IMR-90 (cell line): ENCODE measurements around the gene CCDC134. TPM values are rescaled to one million over a fixed set of nuclear protein-coding genes. Genes with fewer than 3 reads are reported as not detected.

Source experiments
- ATAC-seq: fragments of 200-7000 bp; cut with Tn5 transposase; 2 replicates; pipeline ENCODE4 v1.9.1; 2020; ENCODE audit warnings: low read depth, mild to moderate bottlenecking, moderate library complexity
- BruUV-seq: library from RNA; stranded (reverse); fragments of 400-500 nt; replicated peaks from 2 replicates; lab custom pipeline; 2021; lab: Mats Ljungman, UMichigan
- CTCF ChIA-PET: fragments of 300-600 bp; formaldehyde crosslinking; extraction: SDS; loops from one replicate; lab custom pipeline; 2021; ENCODE audit warnings: antibody characterized with exemption; lab: Yijun Ruan, JAX
- POLR2A ChIA-PET: fragments of 300-600 bp; sonication (Branson Sonifier 250); formaldehyde crosslinking; loops from one replicate; lab custom pipeline; 2022; ENCODE audit warnings: antibody characterized with exemption; ENCODE audit not compliant: unreplicated experiment; lab: Charles Lee
- DNase-seq: peaks from one replicate; pipeline ENCODE4 v3.0.0; 2013
- H2AFZ ChIP-seq: replicated peaks from 2 replicates; pipeline ENCODE3; 2013; ENCODE audit warnings: low read length, mild to moderate bottlenecking; ENCODE audit not compliant: poor library complexity
- H2AK5ac ChIP-seq: 2 replicates; pipeline ENCODE4 v1.6.1; 2013; ENCODE audit warnings: low read depth, low read length, inconsistent platforms
- H2AK9ac ChIP-seq: replicated peaks from 2 replicates; pipeline ENCODE3; 2013; ENCODE audit warnings: mild to moderate bottlenecking, low read depth, low read length, moderate library complexity; ENCODE audit not compliant: poor library complexity
- H2BK120ac ChIP-seq: 2 replicates; pipeline ENCODE4 v1.6.1; 2013; ENCODE audit warnings: low read depth, low read length, inconsistent platforms
- H2BK15ac ChIP-seq: 3 replicates; pipeline ENCODE4 v1.6.1; 2013; ENCODE audit warnings: low read depth, low read length, inconsistent platforms
- H2BK20ac ChIP-seq: 2 replicates; pipeline ENCODE4 v1.6.1; 2013; ENCODE audit warnings: low read depth, mild to moderate bottlenecking, inconsistent platforms, low read length, moderate library complexity
- H2BK5ac ChIP-seq: 2 replicates; pipeline ENCODE4 v1.6.1; 2013; ENCODE audit warnings: mild to moderate bottlenecking, low read depth, low read length, inconsistent platforms; ENCODE audit not compliant: poor library complexity, severe bottlenecking
- H3K14ac ChIP-seq: replicated peaks from 2 replicates; pipeline ENCODE4 v1.6.1; 2013; ENCODE audit warnings: low read depth, low read length, inconsistent platforms
- H3K18ac ChIP-seq: 2 replicates; pipeline ENCODE4 v1.6.1; 2013; ENCODE audit warnings: low read depth, low read length, control low read depth
- H3K23ac ChIP-seq: 2 replicates; pipeline ENCODE4 v1.6.1; 2013; ENCODE audit warnings: low read depth, low read length, inconsistent platforms
- H3K27ac ChIP-seq: 2 replicates; pipeline ENCODE4 v1.5.1; 2013; ENCODE audit warnings: mild to moderate bottlenecking, control low read depth, low read length; ENCODE audit not compliant: insufficient read depth
- H3K27me3 ChIP-seq: 2 replicates; pipeline ENCODE4 v1.6.1; 2013; ENCODE audit warnings: low read length; ENCODE audit not compliant: control insufficient read depth, insufficient read depth
- H3K36me3 ChIP-seq: 2 replicates; pipeline ENCODE4 v1.6.1; 2013; ENCODE audit warnings: low read length, mixed read lengths; ENCODE audit not compliant: control insufficient read depth, insufficient read depth
- H3K4ac ChIP-seq: 2 replicates; pipeline ENCODE4 v1.6.1; 2013; ENCODE audit warnings: low read depth, low read length, inconsistent platforms
- H3K4me1 ChIP-seq: 2 replicates; pipeline ENCODE4 v1.6.1; 2013; ENCODE audit warnings: low read length, mixed read lengths; ENCODE audit not compliant: control insufficient read depth, insufficient read depth
- H3K4me2 ChIP-seq: 2 replicates; pipeline ENCODE4 v1.6.1; 2013; ENCODE audit warnings: low read depth, mild to moderate bottlenecking, control low read depth, low read length, moderate library complexity
- H3K4me3 ChIP-seq: 2 replicates; pipeline ENCODE4 v1.5.1; 2013; ENCODE audit warnings: low read depth, mild to moderate bottlenecking, control low read depth, low read length, moderate library complexity; ENCODE audit not compliant: insufficient read depth
- H3K56ac ChIP-seq: 2 replicates; pipeline ENCODE4 v1.6.1; 2013; ENCODE audit warnings: low read length, inconsistent platforms; ENCODE audit not compliant: insufficient read depth; ENCODE audit errors: extremely low read depth
- H3K79me1 ChIP-seq, 2 experiments: 2 replicates each; pipeline ENCODE4 v1.6.1; 2013; ENCODE audit warnings: low read length in 2 of 2, inconsistent platforms in 1 of 2, low read depth in 1 of 2
- H3K9ac ChIP-seq: 2 replicates; pipeline ENCODE4 v1.6.1; 2013; ENCODE audit warnings: low read depth, low read length, control low read depth
- H3K9me1 ChIP-seq: 2 replicates; pipeline ENCODE4 v1.6.1; 2013; ENCODE audit warnings: low read length, inconsistent platforms; ENCODE audit not compliant: insufficient read depth
- H3K9me3 ChIP-seq: 2 replicates; pipeline ENCODE4 v1.6.1; 2013; ENCODE audit warnings: low read length; ENCODE audit not compliant: control insufficient read depth, insufficient read depth
- H4K20me1 ChIP-seq: 2 replicates; pipeline ENCODE4 v1.6.1; 2013; ENCODE audit warnings: low read length, inconsistent platforms; ENCODE audit not compliant: insufficient read depth
- H4K5ac ChIP-seq: 2 replicates; pipeline ENCODE4 v1.6.1; 2013; ENCODE audit warnings: mild to moderate bottlenecking, low read depth, low read length, control low read depth
- H4K8ac ChIP-seq, 2 experiments: 2 replicates each; pipeline ENCODE4 v1.6.1; 2013; ENCODE audit warnings: low read depth in 2 of 2, low read length in 2 of 2, control low read depth in 1 of 2, inconsistent platforms in 1 of 2
- H4K91ac ChIP-seq: 2 replicates; pipeline ENCODE4 v1.6.1; 2013; ENCODE audit warnings: low read depth, low read length, inconsistent platforms; ENCODE audit not compliant: insufficient read depth
- BHLHE40 ChIP-seq: fragments of 150-350 bp; IDR thresholded peaks from 2 replicates; pipeline ENCODE4 v1.6.1; 2016; ENCODE audit warnings: mild to moderate bottlenecking, low read depth, low read length
- CEBPB ChIP-seq: IDR thresholded peaks from 2 replicates; pipeline ENCODE4 v1.6.1; 2012; ENCODE audit warnings: low read depth, low read length, improper control_type of control experiment
- CHD1 ChIP-seq: IDR thresholded peaks from 2 replicates; pipeline ENCODE4 v1.6.1; 2012; ENCODE audit warnings: low read depth, low read length, improper control_type of control experiment
- ELK1 ChIP-seq: fragments of 150-350 bp; IDR thresholded peaks from 2 replicates; pipeline ENCODE4 v1.6.1; 2016; ENCODE audit warnings: low read depth, mild to moderate bottlenecking, low read length, moderate library complexity, borderline replicate concordance
- FOS ChIP-seq: fragments of 150-350 bp; IDR thresholded peaks from 2 replicates; pipeline ENCODE4 v1.6.1; 2016; ENCODE audit warnings: low read depth, low read length
- MAFK ChIP-seq: IDR thresholded peaks from 2 replicates; pipeline ENCODE4 v1.6.1; 2012; ENCODE audit warnings: low read depth, low read length, improper control_type of control experiment
- MAZ ChIP-seq: IDR thresholded peaks from 2 replicates; pipeline ENCODE4 v1.6.1; 2012; ENCODE audit warnings: low read depth, mild to moderate bottlenecking, low read length, improper control_type of control experiment, moderate library complexity, borderline replicate concordance
- MXI1 ChIP-seq: IDR thresholded peaks from 2 replicates; pipeline ENCODE4 v1.6.1; 2012; ENCODE audit warnings: low read depth, mild to moderate bottlenecking, low read length, moderate library complexity, borderline replicate concordance
- NFE2L2 ChIP-seq: fragments of 150-350 bp; IDR thresholded peaks from 2 replicates; pipeline ENCODE4 v1.6.1; 2016; ENCODE audit warnings: low read depth, mild to moderate bottlenecking, low read length
- POLR2A ChIP-seq: IDR thresholded peaks from 2 replicates; pipeline ENCODE4 v1.6.1; 2012; ENCODE audit warnings: mild to moderate bottlenecking, low read depth, low read length
- RAD21 ChIP-seq: IDR thresholded peaks from 2 replicates; pipeline ENCODE4 v1.6.1; 2012; ENCODE audit warnings: low read length, improper control_type of control experiment
- RCOR1 ChIP-seq: IDR thresholded peaks from 2 replicates; pipeline ENCODE4 v1.6.1; 2012; ENCODE audit warnings: mild to moderate bottlenecking, low read length, improper control_type of control experiment; ENCODE audit not compliant: insufficient replicate concordance
- RFX5 ChIP-seq: IDR thresholded peaks from 2 replicates; pipeline ENCODE4 v1.8.0; 2012; ENCODE audit warnings: low read depth, mild to moderate bottlenecking, low read length, moderate library complexity
- SMC3 ChIP-seq: fragments of 150-350 bp; IDR thresholded peaks from 2 replicates; pipeline ENCODE4 v1.6.1; 2016; ENCODE audit warnings: low read depth, mild to moderate bottlenecking, antibody characterized with exemption, low read length, moderate library complexity
- USF2 ChIP-seq: fragments of 150-350 bp; IDR thresholded peaks from 2 replicates; pipeline ENCODE4 v1.6.1; 2017; ENCODE audit warnings: mild to moderate bottlenecking, antibody characterized with exemption, low read length, low read depth
- WGBS, 2 experiments: methylation state at CpG; one replicate each; pipeline versions ENCODE4 v1.1.5 to v1.1.7; 2013; ENCODE audit warnings: missing lambda C conversion rate in 2 of 2; ENCODE audit not compliant: insufficient read length in 1 of 2; ENCODE audit errors: extremely low coverage in 2 of 2; 5-methylcytosine and 5-hydroxymethylcytosine counted together
- dilution Hi-C: fragments of 300-500 bp; cut with HindIII; formaldehyde crosslinking; loops from one replicate; pipeline ENCODE4 v1.14.3; 2018; ENCODE audit warnings: low sequenced_read_pairs; ENCODE audit not compliant: unreplicated experiment
- in situ Hi-C: fragments of 300-500 bp; cut with MboI; formaldehyde crosslinking; loops from 3 replicates; pipeline ENCODE4 v1.14.3; 2019; ENCODE audit warnings: low sequenced_read_pairs, inconsistent platforms, mixed read lengths
- intact Hi-C: fragments of 100-400 bp; cut with micrococcal nuclease; formaldehyde crosslinking; loops from 2 replicates; pipeline ENCODE4 v1.10.0; 2022
- polyA plus RNA-seq, 3 experiments: library from polyadenylated mRNA; depleted of rRNA; stranded (reverse); fragments of >200 nt; gene quantifications; 2 replicates each; pipeline ENCODE4 v1.2.3, GENCODE V29; 2012; ENCODE audit warnings: low replicate concordance in 1 of 3
- total RNA-seq: library from RNA; depleted of rRNA; stranded (reverse); fragments of >200 nt; gene quantifications from 2 replicates; pipeline ENCODE4 v1.2.3, GENCODE V29; 2012
- TF ChIP-seq, protein P1 (sequence below): conservative IDR thresholded peaks from 2 replicates; pipeline ENCODE4 v1.5.1; 2012; ENCODE audit warnings: mild to moderate bottlenecking, low read depth, low read length, improper control_type of control experiment

The CCDC134 gene
- total and polyA plus RNA-seq, 2 of the 4 experiments (the other 2 are of a cell fraction): 5.1 to 7.0 TPM

GRCh38 chr22:41815716-41816115, 15.2 kb downstream of the CCDC134 start:
- BruUV-seq: no TSS peak
- Histone ChIP-seq H3K14ac (no peak overlapping the region), H3K4me1 (no peaks in the 10 kb centered on the region), H2BK5ac (no peak overlapping the region), H3K56ac (no peak overlapping the region), H3K79me1 (no peaks in the 10 kb centered on the region), H2BK120ac (no peak overlapping the region), H3K18ac (no peak overlapping the region), H4K20me1 (no peaks in the 10 kb centered on the region), H3K9me3 (no peaks in the 10 kb centered on the region), H4K5ac (no peak overlapping the region), H3K27ac (no peak overlapping the region), H2BK15ac (no peak overlapping the region), H3K4me2 (no peak overlapping the region), H4K91ac (no peak overlapping the region), H2BK20ac (no peak overlapping the region), H3K36me3 (0 out of 2 replicates have a peak, but pooled peaks cover 4% of the 10 kb centered on the region), H3K9ac (no peak overlapping the region), H2AK9ac (no peak overlapping the region), H2AFZ (no peak overlapping the region), H2AK5ac (no peak overlapping the region), H3K23ac (no peak overlapping the region), H3K27me3 (no peaks in the 10 kb centered on the region), H3K4ac (no peak overlapping the region), H4K8ac (no peak overlapping the region), H3K9me1 (peaks cover 9% of the 10 kb centered on the region), H3K4me3 (no peak overlapping the region)
- no CpG with 5 or more reads among the region's 3 CpGs for whole genome bisulfite sequencing, 2 experiments
- POLR2A ChIA-PET: no interaction called here
- no peak for ATAC-seq
- intact Hi-C loops: no loop called here
- dilution Hi-C loops: no loop called here
- DNase-seq: no peak
- in situ Hi-C loops: no loop called here
- CTCF ChIA-PET: no interaction called here
- TF ChIP-seq USF2 (no peak), POLR2A (no peak), RCOR1 (no peak), MAFK (no peak), FOS (no peak), CHD1 (no peak), MXI1 (no peak), CEBPB (no peak), NFE2L2 (no peak), SMC3 (no peak), ELK1 (no peak), BHLHE40 (no peak), RFX5 (no peak), MAZ (no peak), RAD21 (no peak)
- TF ChIP-seq, protein P1, sequence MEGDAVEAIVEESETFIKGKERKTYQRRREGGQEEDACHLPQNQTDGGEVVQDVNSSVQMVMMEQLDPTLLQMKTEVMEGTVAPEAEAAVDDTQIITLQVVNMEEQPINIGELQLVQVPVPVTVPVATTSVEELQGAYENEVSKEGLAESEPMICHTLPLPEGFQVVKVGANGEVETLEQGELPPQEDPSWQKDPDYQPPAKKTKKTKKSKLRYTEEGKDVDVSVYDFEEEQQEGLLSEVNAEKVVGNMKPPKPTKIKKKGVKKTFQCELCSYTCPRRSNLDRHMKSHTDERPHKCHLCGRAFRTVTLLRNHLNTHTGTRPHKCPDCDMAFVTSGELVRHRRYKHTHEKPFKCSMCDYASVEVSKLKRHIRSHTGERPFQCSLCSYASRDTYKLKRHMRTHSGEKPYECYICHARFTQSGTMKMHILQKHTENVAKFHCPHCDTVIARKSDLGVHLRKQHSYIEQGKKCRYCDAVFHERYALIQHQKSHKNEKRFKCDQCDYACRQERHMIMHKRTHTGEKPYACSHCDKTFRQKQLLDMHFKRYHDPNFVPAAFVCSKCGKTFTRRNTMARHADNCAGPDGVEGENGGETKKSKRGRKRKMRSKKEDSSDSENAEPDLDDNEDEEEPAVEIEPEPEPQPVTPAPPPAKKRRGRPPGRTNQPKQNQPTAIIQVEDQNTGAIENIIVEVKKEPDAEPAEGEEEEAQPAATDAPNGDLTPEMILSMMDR: no peak
